Stomach smooth muscle (tissue), 2 donors: ENCODE results near the gene PRMT1.

Experiments used
- H3K27ac ChIP-seq: one replicate; pipeline ENCODE4 v1.7.0; 2013; ENCODE audit warnings: mild to moderate bottlenecking, low read length, inconsistent platforms
- H3K27me3 ChIP-seq, 2 donors: one replicate each; pipeline ENCODE4 v1.7.0; 2013; ENCODE audit warnings: low read length in 2 of 2; ENCODE audit not compliant: insufficient read depth in 2 of 2, control insufficient read depth in 1 of 2
- H3K36me3 ChIP-seq, 2 donors: one replicate each; pipeline ENCODE4 v1.7.0; 2013; ENCODE audit warnings: low read length in 2 of 2; ENCODE audit not compliant: control insufficient read depth in 2 of 2, insufficient read depth in 2 of 2
- H3K4me1 ChIP-seq: one replicate; pipeline ENCODE4 v1.7.0; 2013; ENCODE audit warnings: low read length; ENCODE audit not compliant: control insufficient read depth, insufficient read depth
- H3K4me3 ChIP-seq, 2 donors: one replicate each; pipeline ENCODE4 v1.7.0; 2013; ENCODE audit warnings: low read length in 2 of 2
- H3K9ac ChIP-seq, 2 donors: one replicate each; pipeline ENCODE4 v1.7.0; 2013; ENCODE audit warnings: low read length in 2 of 2, mild to moderate bottlenecking in 1 of 2
- H3K9me3 ChIP-seq, 2 donors: one replicate each; pipeline ENCODE4 v1.7.0; 2013; ENCODE audit warnings: low read length in 2 of 2; ENCODE audit not compliant: control insufficient read depth in 2 of 2
- donor health status: healthy.
- donor health status: Pancreatic carcinoma.

Gene PRMT1

DNA sequence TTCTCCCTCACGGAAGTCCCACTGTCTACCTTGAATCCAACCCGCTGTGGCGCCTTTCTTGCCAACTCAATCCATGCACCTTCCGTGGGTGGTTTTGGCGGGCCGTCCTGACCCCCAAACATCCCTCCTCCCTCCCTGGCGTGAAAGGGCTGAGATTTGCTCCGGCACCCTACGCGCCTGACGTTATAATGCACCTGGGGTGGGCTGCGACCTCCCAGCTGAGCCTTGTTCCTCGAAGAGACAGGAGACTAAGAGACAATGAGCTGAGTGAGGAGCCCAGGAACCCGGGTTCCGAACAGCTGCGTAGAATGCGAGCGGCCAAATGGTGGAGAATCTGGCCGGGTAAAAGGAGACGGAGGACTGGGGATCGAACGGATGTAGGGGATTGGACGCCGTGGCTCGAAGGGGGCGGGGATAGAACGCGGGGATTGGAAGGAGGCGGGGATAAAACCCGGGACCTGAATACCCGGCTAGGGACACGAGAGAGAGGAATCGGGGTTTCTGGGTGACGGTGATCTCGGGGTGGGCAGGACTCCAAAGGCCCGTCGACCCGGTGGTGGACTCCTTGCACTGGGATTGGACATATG lies 13.7 kb downstream of the PRMT1 start, which contains the start of gene CPT1C:
CPT1C (plus strand) TSS at position 461 of the 587 bp plus-strand sequence. CDS start 1,137 bp downstream, outside the sequence.
- Histone ChIP-seq H3K36me3 (peaks cover 8 to 12% of the 10 kb centered on the region in 2 donors), H3K4me1 (peaks cover 25% of the 10 kb centered on the region), H3K4me3 (peak within 1 kb of the TSS; percentile 65 to 79)

DNA sequence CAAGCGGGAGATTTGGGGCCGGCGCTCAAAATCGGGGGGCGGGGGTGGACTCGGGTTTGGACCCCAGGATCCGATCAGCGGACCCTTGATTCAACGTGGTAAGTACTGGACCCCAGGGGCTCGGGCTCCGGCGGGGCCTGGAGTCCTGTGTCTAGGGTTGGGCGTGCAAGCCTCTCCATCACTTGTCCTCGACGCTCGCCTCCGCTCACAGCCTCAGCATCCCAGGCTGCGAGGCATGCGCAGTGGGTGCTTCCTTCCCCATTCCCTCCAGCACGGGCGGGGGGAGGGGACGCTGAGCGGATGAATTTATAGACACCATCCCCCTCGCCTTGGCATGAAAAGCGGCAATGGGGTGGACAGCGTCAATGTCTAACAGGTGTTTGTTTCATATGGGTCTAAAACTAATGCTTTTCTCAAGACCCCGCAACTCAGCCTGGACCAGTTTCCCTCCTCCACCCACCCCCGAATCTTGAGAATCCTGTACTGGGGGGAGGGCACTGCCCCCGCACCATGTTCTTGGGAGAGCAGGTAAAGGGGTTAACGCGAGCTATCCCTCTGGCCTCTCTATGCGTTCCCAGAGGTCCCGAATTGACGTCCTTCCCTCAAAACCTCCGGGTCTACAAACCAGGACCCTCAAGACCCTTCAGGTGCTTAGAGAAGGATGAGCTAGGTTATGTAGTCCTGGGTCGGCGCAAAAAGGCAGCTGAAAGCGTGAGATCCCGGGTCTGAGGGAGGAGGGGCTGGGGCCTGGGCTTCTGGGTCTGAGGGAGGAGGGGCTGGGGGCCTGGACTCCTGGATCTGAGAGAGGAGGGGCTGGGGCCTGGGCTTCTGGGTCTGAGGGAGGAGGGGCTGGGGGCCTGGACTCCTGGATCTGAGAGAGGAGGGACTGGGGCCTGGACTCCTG lies 14.4 kb downstream of the PRMT1 start:
- peak overlapping the region; percentile 65 to 79 for H3K4me3 ChIP-seq
- H3K36me3 ChIP-seq: peaks cover 4 to 5% of the 10 kb centered on the region in 2 donors
- no peaks in the 10 kb centered on the region for H3K9me3 ChIP-seq
- no peak overlapping the region for H3K9ac ChIP-seq
- no peak overlapping the region for H3K27ac ChIP-seq
- peaks cover 10 to 22% of the 10 kb centered on the region in 2 donors for H3K27me3 ChIP-seq
- H3K4me1 ChIP-seq: peaks cover 25% of the 10 kb centered on the region

More for the DNA sequence above, 13.7 kb downstream of the PRMT1 start, which contains the start of gene CPT1C:
- H3K9ac ChIP-seq: peak within 1 kb of the TSS; percentile 35 to 51
- no peaks in the 10 kb centered on the region for H3K9me3 ChIP-seq
- peak within 1 kb of the TSS; percentile 31 for H3K27ac ChIP-seq
- H3K27me3 ChIP-seq: peaks cover 10 to 22% of the 10 kb centered on the region in 2 donors

DNA sequence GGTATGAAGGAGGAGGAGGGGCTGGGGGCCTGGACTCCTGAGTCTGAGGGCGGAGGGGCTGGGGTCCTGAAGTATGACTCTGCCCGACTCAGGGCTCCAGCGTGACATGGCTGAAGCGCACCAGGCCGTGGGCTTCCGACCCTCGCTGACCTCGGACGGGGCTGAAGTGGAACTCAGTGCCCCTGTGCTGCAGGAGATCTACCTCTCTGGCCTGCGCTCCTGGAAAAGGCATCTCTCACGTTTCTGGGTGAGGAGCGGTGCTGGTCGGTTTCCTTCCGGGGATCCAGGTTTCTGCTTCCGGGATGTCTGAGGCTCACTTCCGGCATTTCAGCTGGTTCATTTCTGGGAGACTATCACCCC lies 15.1 kb downstream of the PRMT1 start:
- H3K4me3 ChIP-seq: no peak overlapping the region
- H3K4me1 ChIP-seq: peaks cover 25% of the 10 kb centered on the region

DNA sequence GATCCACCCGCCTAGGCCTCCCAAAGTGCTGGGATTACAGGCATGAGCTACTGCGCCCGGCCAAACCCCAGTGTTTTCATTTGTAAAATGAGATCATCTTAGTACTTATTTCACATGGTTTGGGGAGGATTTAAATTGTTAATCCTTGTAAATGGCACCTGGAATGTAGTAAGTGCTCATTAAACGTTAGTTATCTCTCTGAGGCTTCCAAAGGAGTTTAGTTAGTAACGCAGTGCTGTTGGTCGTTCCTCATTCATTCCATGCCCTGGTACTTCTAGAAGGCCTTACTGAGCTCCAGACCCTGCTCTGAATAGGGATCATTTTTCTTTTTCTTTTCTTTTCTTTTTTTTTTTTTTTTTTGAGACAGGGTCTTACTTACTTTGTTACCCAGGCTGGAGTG lies 19.0 kb downstream of the PRMT1 start:
- H3K27ac ChIP-seq: no peak overlapping the region
- peaks cover 7% of the 10 kb centered on the region for H3K4me1 ChIP-seq
- peaks cover 0 to 2% of the 10 kb centered on the region in 2 donors for H3K27me3 ChIP-seq
- H3K36me3 ChIP-seq: no peaks in the 10 kb centered on the region
- no peak overlapping the region for H3K4me3 ChIP-seq
- H3K9ac ChIP-seq: no peak overlapping the region
- H3K9me3 ChIP-seq: no peaks in the 10 kb centered on the region

More for the DNA sequence above, 15.1 kb downstream of the PRMT1 start:
- no peaks in the 10 kb centered on the region for H3K9me3 ChIP-seq
- H3K9ac ChIP-seq: no peak overlapping the region
- no peak overlapping the region for H3K27ac ChIP-seq
- peaks cover 10 to 22% of the 10 kb centered on the region in 2 donors for H3K27me3 ChIP-seq
- peaks cover under 1 to 5% of the 10 kb centered on the region in 2 donors for H3K36me3 ChIP-seq

DNA sequence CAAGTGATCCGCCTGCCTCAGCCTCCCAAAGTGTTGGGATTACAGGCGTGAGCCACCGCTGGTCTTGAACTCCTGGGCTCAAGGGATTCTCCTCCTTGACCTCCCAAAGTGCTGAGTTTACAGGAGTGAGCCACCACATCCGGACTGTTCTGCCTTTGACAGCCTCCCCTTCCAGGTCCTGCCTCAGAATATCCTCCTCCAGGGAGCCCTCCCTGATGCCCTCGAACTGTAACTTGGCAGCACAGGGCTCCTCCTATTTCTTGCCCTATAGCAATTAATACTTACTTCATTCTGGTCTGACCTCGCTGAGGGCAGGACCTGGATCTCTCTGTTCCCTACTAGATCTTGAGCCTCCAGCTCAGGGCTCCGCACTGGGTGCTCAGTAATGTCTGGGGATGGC lies 19.8 kb downstream of the PRMT1 start:
- Histone ChIP-seq H3K4me3 (no peak overlapping the region), H3K9me3 (no peaks in the 10 kb centered on the region), H3K27ac (no peak overlapping the region), H3K27me3 (no peaks in the 10 kb centered on the region), H3K36me3 (no peaks in the 10 kb centered on the region), H3K9ac (no peak overlapping the region), H3K4me1 (no peaks in the 10 kb centered on the region)

DNA sequence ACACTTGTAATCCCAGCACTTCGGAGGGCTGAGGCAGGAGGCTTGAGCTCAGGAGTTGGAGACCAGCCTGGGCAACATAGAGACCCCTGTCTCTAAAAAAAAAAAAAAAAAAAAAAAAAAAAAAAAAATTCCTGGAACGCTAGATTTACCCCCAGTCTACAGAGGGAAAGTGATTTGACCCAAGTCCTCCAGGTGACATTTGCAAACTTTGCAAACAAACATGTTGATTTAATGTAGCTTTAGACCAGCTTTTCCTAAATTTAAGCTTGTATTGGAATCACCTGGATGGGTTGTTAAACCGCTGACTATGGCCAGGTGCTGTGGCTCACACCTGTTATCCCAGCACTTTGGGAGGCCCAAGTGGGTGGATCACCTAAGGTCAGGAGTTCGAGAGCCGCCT lies 22.3 kb downstream of the PRMT1 start:
- H3K27ac ChIP-seq: no peak overlapping the region
- H3K27me3 ChIP-seq: no peaks in the 10 kb centered on the region
- no peaks in the 10 kb centered on the region for H3K9me3 ChIP-seq
- H3K36me3 ChIP-seq: no peaks in the 10 kb centered on the region
- H3K9ac ChIP-seq: no peak overlapping the region
- H3K4me1 ChIP-seq: no peaks in the 10 kb centered on the region
- no peak overlapping the region for H3K4me3 ChIP-seq

DNA sequence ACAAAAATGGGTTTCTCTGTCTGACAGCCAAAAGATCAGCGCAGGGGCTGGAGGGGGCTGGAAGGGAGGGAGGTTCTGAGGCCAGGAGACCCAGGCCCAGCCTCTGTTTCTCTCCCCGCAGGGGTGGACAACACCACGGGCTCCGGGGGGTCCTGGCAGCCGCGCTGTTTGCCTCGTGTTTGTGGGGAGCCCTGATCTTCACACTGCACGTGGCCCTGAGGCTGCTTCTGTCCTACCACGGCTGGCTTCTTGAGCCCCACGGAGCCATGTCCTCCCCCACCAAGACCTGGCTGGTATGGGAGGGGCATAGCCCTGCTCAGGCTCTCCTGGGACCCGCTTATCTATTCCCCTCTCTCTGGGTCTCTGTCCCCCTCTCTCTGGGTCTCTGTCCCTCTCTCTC lies 23.5 kb downstream of the PRMT1 start:
- Histone ChIP-seq H3K9me3 (no peaks in the 10 kb centered on the region), H3K27ac (no peak overlapping the region), H3K4me3 (no peak overlapping the region), H3K4me1 (no peaks in the 10 kb centered on the region), H3K36me3 (no peaks in the 10 kb centered on the region), H3K27me3 (no peaks in the 10 kb centered on the region), H3K9ac (no peak overlapping the region)

DNA sequence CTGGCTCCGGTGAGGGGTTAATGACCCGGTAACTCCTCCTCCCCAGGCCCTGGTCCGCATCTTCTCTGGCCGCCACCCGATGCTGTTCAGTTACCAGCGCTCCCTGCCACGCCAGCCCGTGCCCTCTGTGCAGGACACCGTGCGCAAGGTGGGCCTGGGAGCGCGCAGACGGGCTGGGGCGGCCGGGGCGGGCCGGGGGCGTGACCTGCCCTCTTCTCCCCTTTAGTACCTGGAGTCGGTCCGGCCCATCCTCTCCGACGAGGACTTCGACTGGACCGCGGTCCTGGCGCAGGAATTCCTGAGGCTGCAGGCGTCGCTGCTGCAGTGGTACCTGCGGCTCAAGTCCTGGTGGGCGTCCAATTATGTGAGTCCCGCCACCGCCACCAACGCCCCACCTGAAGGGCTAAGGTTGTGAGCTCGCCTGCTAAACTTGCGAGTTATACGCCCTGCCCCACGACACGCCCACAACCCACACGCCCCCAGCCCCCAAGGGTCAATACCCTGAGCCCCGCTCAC lies 24.3 kb downstream of the PRMT1 start:
- Histone ChIP-seq H3K4me1 (no peaks in the 10 kb centered on the region), H3K4me3 (no peak overlapping the region), H3K9me3 (no peaks in the 10 kb centered on the region)

DNA sequence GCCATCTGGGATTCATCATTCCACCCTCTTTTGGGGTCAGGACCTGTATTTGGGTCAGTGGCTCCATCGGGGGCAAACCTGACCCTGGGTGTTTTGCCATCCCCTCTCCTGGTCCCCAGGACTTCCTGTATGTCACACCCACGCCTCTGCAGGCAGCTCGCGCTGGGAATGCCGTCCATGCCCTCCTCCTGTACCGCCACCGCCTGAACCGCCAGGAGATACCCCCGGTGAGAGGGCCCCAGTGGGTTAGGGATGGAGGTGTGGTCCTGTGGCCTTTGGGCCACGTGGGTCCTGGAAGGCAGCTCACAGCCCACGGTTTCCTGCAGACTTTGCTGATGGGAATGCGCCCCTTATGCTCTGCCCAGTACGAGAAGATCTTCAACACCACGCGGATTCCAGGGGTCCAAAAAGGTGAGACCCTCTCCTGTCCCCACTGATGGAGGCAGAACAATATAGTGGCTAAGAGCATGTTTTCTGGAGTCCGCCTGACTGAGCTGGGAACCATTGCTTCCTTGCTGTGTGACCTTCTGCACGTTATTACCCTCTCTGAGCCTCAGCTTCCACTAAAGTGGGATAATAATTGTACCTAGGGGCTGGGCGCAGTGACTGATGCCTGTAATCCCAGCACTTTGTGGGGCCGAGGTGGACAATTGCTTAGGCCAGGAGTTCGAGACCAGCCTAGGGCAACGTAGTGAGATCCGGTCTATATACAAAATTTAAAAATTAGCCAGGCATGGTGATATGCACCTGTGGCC lies 28.0 kb downstream of the PRMT1 start:
- no peaks in the 10 kb centered on the region for H3K9me3 ChIP-seq
- H3K36me3 ChIP-seq: no peaks in the 10 kb centered on the region
- H3K9ac ChIP-seq: no peak overlapping the region
- no peaks in the 10 kb centered on the region for H3K4me1 ChIP-seq
- no peak overlapping the region for H3K27ac ChIP-seq
- no peaks in the 10 kb centered on the region for H3K27me3 ChIP-seq
- no peak overlapping the region for H3K4me3 ChIP-seq

More for the DNA sequence above, 24.3 kb downstream of the PRMT1 start:
- Histone ChIP-seq H3K9ac (no peak overlapping the region), H3K27ac (no peak overlapping the region), H3K36me3 (no peaks in the 10 kb centered on the region), H3K27me3 (no peaks in the 10 kb centered on the region)

DNA sequence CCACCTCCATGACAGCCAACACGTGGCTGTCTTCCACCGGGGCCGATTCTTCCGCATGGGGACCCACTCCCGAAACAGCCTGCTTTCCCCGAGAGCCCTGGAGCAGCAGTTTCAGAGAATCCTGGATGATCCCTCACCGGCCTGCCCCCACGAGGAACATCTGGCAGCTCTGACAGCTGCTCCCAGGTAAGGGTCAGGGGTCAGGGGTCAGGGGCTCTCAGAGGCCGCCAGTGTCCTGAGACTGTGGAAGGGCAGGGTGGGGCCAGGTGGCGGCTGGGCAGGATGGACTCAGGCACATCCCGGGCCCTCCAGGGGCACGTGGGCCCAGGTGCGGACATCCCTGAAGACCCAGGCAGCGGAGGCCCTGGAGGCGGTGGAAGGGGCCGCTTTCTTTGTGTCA lies 28.8 kb downstream of the PRMT1 start:
- Histone ChIP-seq H3K4me1 (no peaks in the 10 kb centered on the region), H3K9me3 (no peaks in the 10 kb centered on the region), H3K9ac (no peak overlapping the region), H3K27me3 (peaks cover 0 to 2% of the 10 kb centered on the region in 2 donors), H3K27ac (no peak overlapping the region), H3K36me3 (peaks cover 0 to 3% of the 10 kb centered on the region in 2 donors), H3K4me3 (no peak overlapping the region)
